Upper lobe of left lung (tissue), 6 donors: Measurements from ENCODE around the gene CLSTN2. TPM values are rescaled to one million over a fixed set of nuclear protein-coding genes. Genes with fewer than 3 reads are reported as not detected.

Experiments
- ATAC-seq, 2 donors: fragments of 200-7000 bp; cut with Tn5 transposase; one replicate each; pipeline ENCODE4 v1.9.1; 2022; ENCODE audit warnings: mild to moderate bottlenecking in 2 of 2, moderate library complexity in 2 of 2; ENCODE audit not compliant: low FRiP score in 2 of 2
- DNase-seq, 2 donors: peaks; one replicate each; pipeline ENCODE4 v3.0.0-alpha.2; 2019 to 2020
- H3K27ac ChIP-seq, 4 donors: fragments of 200-600 bp; sonication (generic); one replicate each; pipeline ENCODE4 v1.5.1; 2016 to 2019
- H3K27me3 ChIP-seq, 4 donors: fragments of 200-600 bp; sonication (generic); one replicate each; pipeline ENCODE4 v1.5.1; 2017 to 2019
- H3K36me3 ChIP-seq, 4 donors: fragments of 200-600 bp; sonication (generic); one replicate each; pipeline ENCODE4 v1.5.1; 2016 to 2019
- H3K4me1 ChIP-seq, 4 donors: fragments of 200-600 bp; sonication (generic); one replicate each; pipeline ENCODE4 v1.5.1; 2018 to 2019
- H3K4me3 ChIP-seq, 4 donors: fragments of 200-600 bp; sonication (generic); one replicate each; pipeline ENCODE4 v1.5.1; 2017 to 2019; ENCODE audit warnings: mild to moderate bottlenecking in 2 of 4, moderate library complexity in 1 of 4
- H3K9me3 ChIP-seq, 4 donors: fragments of 200-600 bp; sonication (generic); one replicate each; pipeline ENCODE4 v1.5.1; 2018 to 2019
- CTCF ChIP-seq, 6 experiments: fragments of 450-650 bp in 4 of 6; fragments of 200-600 bp in 2 of 6; sonication (generic) in 2 of 6; IDR thresholded peaks; one replicate each; pipeline ENCODE4 v1.5.1; 2016 to 2019; ENCODE audit warnings: antibody characterized with exemption in 6 of 6
- EP300 ChIP-seq, 4 donors: sonication (generic); formaldehyde crosslinking; IDR thresholded peaks; one replicate each; pipeline ENCODE4 v1.5.1; 2017; ENCODE audit warnings: antibody characterized with exemption in 4 of 4, control low read depth in 2 of 4
- POLR2A ChIP-seq, 4 donors: fragments of 450-650 bp; IDR thresholded peaks; one replicate each; pipeline ENCODE4 v1.5.1; 2016 to 2017; ENCODE audit warnings: antibody characterized with exemption in 4 of 4, mild to moderate bottlenecking in 2 of 4
- POLR2AphosphoS5 ChIP-seq, 2 donors: sonication (generic); formaldehyde crosslinking; IDR thresholded peaks; one replicate each; pipeline ENCODE4 v1.5.1; 2017; ENCODE audit warnings: antibody characterized with exemption in 2 of 2
- WGBS, 2 donors: methylation state at CpG; one replicate each; pipeline ENCODE4 v1.1.5; 2017 to 2018; 5-methylcytosine and 5-hydroxymethylcytosine counted together
- total RNA-seq, 6 donors: library from RNA; depleted of rRNA in 4 of 6; stranded (reverse); fragments of >200 nt in 4 of 6; gene quantifications; one replicate each; pipeline versions ENCODE4 v1.1.0 to v1.2.1, GENCODE V29; 2016 to 2021
- donor health status: DM: no; HTN: no; CAD: no; lungs with moderate emphysema.
- donor health status: DM: no; HTN: yes; CAD: no; lungs with severe emphysema.

Gene CLSTN2
- total RNA-seq, 6 donors from 2014 or later: 1.0 to 4.3 (median 1.6) TPM

DNA sequence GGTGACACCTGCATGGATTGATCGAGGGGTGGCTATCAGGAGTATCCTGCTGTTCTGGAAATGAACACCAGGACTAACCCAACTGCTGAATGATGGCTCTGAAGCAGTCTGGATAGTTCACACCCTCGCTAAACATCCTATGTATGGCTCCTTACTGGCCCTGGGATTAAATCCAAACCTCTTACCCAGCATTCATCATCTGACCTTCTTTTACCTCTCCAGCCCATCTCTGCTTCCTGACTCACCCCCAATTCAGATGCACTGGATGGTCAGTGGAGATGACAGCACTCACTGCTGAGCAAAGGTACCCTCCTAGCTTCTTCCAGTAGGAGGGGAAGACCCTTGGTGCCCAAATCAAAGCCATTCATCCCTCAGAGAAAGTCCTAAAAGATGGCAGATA is 507.6 kb downstream of the CLSTN2 start:
- ATAC-seq (no peak), DNase-seq (no peak)
- 72 to 82% methylated on average over 2 of the region's 2 CpGs for WGBS, 2 donors
- no peaks in the 10 kb centered on the region for H3K27me3 ChIP-seq
- H3K4me3 ChIP-seq: no peak overlapping the region
- TF ChIP-seq POLR2AphosphoS5 (IDR thresholded peaks at IDR 0.05): no peak
- H3K27ac ChIP-seq: no peak overlapping the region
- no peaks in the 10 kb centered on the region for H3K9me3 ChIP-seq
- no peaks in the 10 kb centered on the region for H3K36me3 ChIP-seq
- no peaks in the 10 kb centered on the region for H3K4me1 ChIP-seq

- WGBS, 2 donors: 39 to 51% methylated on average over 7 of the region's 7 CpGs
Measured at GRCh38 chr3:140443073-140443472, 508.1 kb downstream of the CLSTN2 start.

GRCh38 chr3:140443806-140444205 is 508.8 kb downstream of the CLSTN2 start:
- H3K36me3 ChIP-seq: no peaks in the 10 kb centered on the region

More at GRCh38 chr3:140443073-140443472, 508.1 kb downstream of the CLSTN2 start:
- no peaks in the 10 kb centered on the region for H3K9me3 ChIP-seq
- DNase-seq: no peak
- no peak overlapping the region for H3K27ac ChIP-seq
- no peak for ATAC-seq
- H3K27me3 ChIP-seq: no peaks in the 10 kb centered on the region
- H3K4me3 ChIP-seq: no peak overlapping the region
- TF ChIP-seq POLR2AphosphoS5 (IDR thresholded peaks at IDR 0.05): no peak
- no peak for TF ChIP-seq EP300 (IDR thresholded peaks at IDR 0.05)
- no peak for TF ChIP-seq POLR2A (IDR thresholded peaks at IDR 0.05)
- TF ChIP-seq CTCF (IDR thresholded peaks at IDR 0.05): no peak
- no peaks in the 10 kb centered on the region for H3K36me3 ChIP-seq
- H3K4me1 ChIP-seq: no peaks in the 10 kb centered on the region

DNA sequence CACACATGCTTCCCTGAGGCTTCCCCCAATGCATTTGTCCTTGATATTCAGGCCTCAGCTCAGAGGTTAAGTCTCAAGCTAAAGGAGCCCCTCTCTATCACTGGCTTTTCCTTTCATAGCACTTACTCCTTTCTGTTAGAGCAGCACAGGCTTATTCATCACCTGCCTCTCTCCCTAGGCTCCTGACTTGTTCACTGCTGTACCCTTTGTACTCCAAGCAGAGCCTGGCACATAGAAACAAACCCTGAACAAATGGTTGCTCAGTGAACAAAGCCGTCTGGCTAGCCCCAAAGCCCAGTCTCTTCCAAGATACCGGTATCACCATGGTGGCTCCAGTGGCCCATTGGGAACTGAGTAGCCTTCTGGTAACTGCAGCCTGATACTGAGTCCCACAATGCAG is 511.7 kb downstream of the CLSTN2 start:
- WGBS, 2 donors: 69 to 96% methylated on average over 2 of the region's 2 CpGs
- no peak for DNase-seq
- no peak overlapping the region for H3K27ac ChIP-seq

More at GRCh38 chr3:140443806-140444205, 508.8 kb downstream of the CLSTN2 start:
- DNase-seq: no peak
- WGBS, 2 donors: 73 to 75% methylated on average over 3 of the region's 3 CpGs
- Histone ChIP-seq H3K27ac (no peak overlapping the region), H3K4me1 (no peaks in the 10 kb centered on the region), H3K4me3 (no peak overlapping the region), H3K9me3 (no peaks in the 10 kb centered on the region), H3K27me3 (no peaks in the 10 kb centered on the region)
- no peak for ATAC-seq
- TF ChIP-seq EP300 (IDR thresholded peaks at IDR 0.05): no peak
- no peak for TF ChIP-seq POLR2A (IDR thresholded peaks at IDR 0.05)
- TF ChIP-seq CTCF (IDR thresholded peaks at IDR 0.05): no peak
- TF ChIP-seq POLR2AphosphoS5 (IDR thresholded peaks at IDR 0.05): no peak

GRCh38 chr3:140447136-140447535 is 512.2 kb downstream of the CLSTN2 start:
- Histone ChIP-seq H3K27me3 (no peaks in the 10 kb centered on the region), H3K4me3 (no peak overlapping the region), H3K4me1 (no peaks in the 10 kb centered on the region), H3K27ac (no peak overlapping the region), H3K9me3 (no peaks in the 10 kb centered on the region), H3K36me3 (no peaks in the 10 kb centered on the region)
- TF ChIP-seq EP300 (IDR thresholded peaks at IDR 0.05) (no peak), POLR2AphosphoS5 (IDR thresholded peaks at IDR 0.05) (no peak), POLR2A (IDR thresholded peaks at IDR 0.05) (no peak), CTCF (IDR thresholded peaks at IDR 0.05) (no peak)
- DNase-seq (no peak), ATAC-seq (no peak)
- WGBS, 2 donors: 93 to 94% methylated on average over 6 of the region's 6 CpGs

More for the DNA sequence above, 511.7 kb downstream of the CLSTN2 start:
- Histone ChIP-seq H3K9me3 (no peaks in the 10 kb centered on the region), H3K4me3 (no peak overlapping the region), H3K27me3 (no peaks in the 10 kb centered on the region), H3K4me1 (no peaks in the 10 kb centered on the region), H3K36me3 (no peaks in the 10 kb centered on the region)
- TF ChIP-seq CTCF (IDR thresholded peaks at IDR 0.05): no peak
- no peak for TF ChIP-seq POLR2AphosphoS5 (IDR thresholded peaks at IDR 0.05)
- no peak for TF ChIP-seq EP300 (IDR thresholded peaks at IDR 0.05)
- no peak for TF ChIP-seq POLR2A (IDR thresholded peaks at IDR 0.05)
- no peak for ATAC-seq
